HG02870 (cell line): Measurements from ENCODE around the gene MTHFR.

Experiments used
- ATAC-seq: cut with Tn5 transposase; IDR thresholded peaks from one replicate; pipeline ENCODE4 v1.9.1; 2021; ENCODE audit warnings: mild to moderate bottlenecking, moderate library complexity; ENCODE audit not compliant: unreplicated experiment

MTHFR gene

GRCh38 chr1:11761988-11762406, 43.8 kb downstream of the MTHFR start, which contains the start of gene C1orf167:
C1orf167 (plus strand) TSS chr1:11762193; CDS start chr1:11764401, 2,208 bp downstream.
- ATAC-seq = no peak

- no peak for ATAC-seq
Observed at GRCh38 chr1:11761285-11761684, 44.5 kb downstream of the MTHFR start.

GRCh38 chr1:11759791-11760190, 46.0 kb downstream of the MTHFR start:
- no peak for ATAC-seq

- ATAC-seq = no peak
Observed at GRCh38 chr1:11757047-11757446, 48.7 kb downstream of the MTHFR start.

- no peak for ATAC-seq
Observed at GRCh38 chr1:11753555-11754208, 52.1 kb downstream of the MTHFR start.

- ATAC-seq = no peak
Observed at GRCh38 chr1:11752359-11753088, 53.2 kb downstream of the MTHFR start.

GRCh38 chr1:11751087-11751486, 54.7 kb downstream of the MTHFR start:
- ATAC-seq = no peak

GRCh38 chr1:11749996-11750395, 55.8 kb downstream of the MTHFR start:
- ATAC-seq = no peak

- ATAC-seq = no peak
Observed at GRCh38 chr1:11749203-11749689, 56.5 kb downstream of the MTHFR start.

- ATAC-seq = no peak
Observed at GRCh38 chr1:11748294-11749202, 57.2 kb downstream of the MTHFR start.

- no peak for ATAC-seq
Observed at GRCh38 chr1:11746795-11747487, 58.8 kb downstream of the MTHFR start.

GRCh38 chr1:11746092-11746491, 59.7 kb downstream of the MTHFR start:
- ATAC-seq = no peak

GRCh38 chr1:11744287-11744686, 61.5 kb downstream of the MTHFR start:
- no peak for ATAC-seq

GRCh38 chr1:11741919-11742558, 63.7 kb downstream of the MTHFR start:
- ATAC-seq = no peak

- ATAC-seq = no peak
Observed at GRCh38 chr1:11741482-11741881, 64.3 kb downstream of the MTHFR start.

GRCh38 chr1:11740258-11741192, 65.2 kb downstream of the MTHFR start:
- ATAC-seq = no peak

GRCh38 chr1:11738783-11739182, 67.0 kb downstream of the MTHFR start:
- no peak for ATAC-seq

GRCh38 chr1:11738096-11738495, 67.7 kb downstream of the MTHFR start:
- ATAC-seq = no peak
